Sigmoid colon (tissue), 7 donors: ENCODE data around the gene P2RX2. TPM values are rescaled to one million over a fixed set of nuclear protein-coding genes. Genes with fewer than 3 reads are reported as not detected.

Source experiments
- DNase-seq: peaks from one replicate; pipeline ENCODE4 v3.0.0-alpha.2; 2019
- H3K27ac ChIP-seq, 4 donors: fragments of 200-600 bp; sonication (generic); one replicate each; pipeline ENCODE4 v1.5.1; 2016 to 2019; ENCODE audit warnings: mild to moderate bottlenecking in 1 of 4
- H3K27me3 ChIP-seq, 3 donors: fragments of 200-600 bp; sonication (generic); one replicate each; pipeline ENCODE4 v1.5.1; 2019; ENCODE audit warnings: mild to moderate bottlenecking in 1 of 3
- H3K36me3 ChIP-seq, 4 donors: fragments of 200-600 bp; sonication (generic); one replicate each; pipeline ENCODE4 v1.5.1; 2016 to 2019
- H3K4me1 ChIP-seq, 4 donors: fragments of 200-600 bp; sonication (generic); one replicate each; pipeline ENCODE4 v1.5.1; 2017 to 2019
- H3K4me3 ChIP-seq, 4 donors: fragments of 200-600 bp; sonication (generic); one replicate each; pipeline ENCODE4 v1.5.1; 2017 to 2019; ENCODE audit warnings: mild to moderate bottlenecking in 2 of 4, moderate library complexity in 1 of 4
- H3K9me3 ChIP-seq, 4 donors: fragments of 200-600 bp in 3 of 4; sonication (generic) in 3 of 4; one replicate each; pipeline versions ENCODE4 v1.5.1 to v1.6.1; 2013 to 2019
- CTCF ChIP-seq, 4 experiments: fragments of 450-650 bp in 3 of 4; fragments of 200-600 bp in 1 of 4; IDR thresholded peaks; one replicate each; pipeline ENCODE4 v1.5.1; 2016 to 2019; ENCODE audit warnings: antibody characterized with exemption in 4 of 4, mild to moderate bottlenecking in 3 of 4, moderate library complexity in 2 of 4
- EP300 ChIP-seq, 4 donors: sonication (generic); formaldehyde crosslinking; IDR thresholded peaks; one replicate each; pipeline ENCODE4 v1.6.1; 2017; ENCODE audit warnings: antibody characterized with exemption in 4 of 4
- POLR2A ChIP-seq, 2 donors: fragments of 450-650 bp; IDR thresholded peaks; one replicate each; pipeline ENCODE4 v1.6.1; 2016; ENCODE audit warnings: antibody characterized with exemption in 2 of 2, mild to moderate bottlenecking in 2 of 2, moderate library complexity in 2 of 2
- POLR2AphosphoS5 ChIP-seq, 4 donors: sonication (generic); formaldehyde crosslinking; IDR thresholded peaks; one replicate each; pipeline ENCODE4 v1.6.1; 2017; ENCODE audit warnings: antibody characterized with exemption in 4 of 4
- WGBS, 2 donors: extraction: QIAGEN DNeasy Blood & Tissue Kit; methylation state at CpG; one replicate each; pipeline ENCODE4 v1.1.7; 2013; 5-methylcytosine and 5-hydroxymethylcytosine counted together
- intact Hi-C: fragments of 100-400 bp; cut with DNase I; formaldehyde crosslinking; loops from one replicate; pipeline ENCODE4 v1.15.1; 2023
- polyA plus RNA-seq, 3 donors: library from polyadenylated mRNA; stranded (reverse); fragments of 200-250 nt; gene quantifications; one replicate each; pipeline ENCODE4 v1.2.3, GENCODE V29; 2013
- total RNA-seq, 4 donors: library from RNA; depleted of rRNA; stranded (reverse); fragments of >200 nt; gene quantifications; one replicate each; pipeline ENCODE4 v1.1.0, GENCODE V29; 2016
- donor health status: healthy with polysubstance abuse.
- donor health status: Bipolar disorder and iron deficiency.
- donor health status: healthy.

Gene P2RX2
- total and polyA plus RNA-seq, 7 donors, result 0.16 to 1.4 (median 0.36) TPM; not detected in 2

GRCh38 chr12:132575661-132576060 is 42.9 kb upstream of the P2RX2 start:
- no peak for DNase-seq
- TF ChIP-seq POLR2AphosphoS5 (IDR thresholded peaks at IDR 0.05), result no peak
- no peak for TF ChIP-seq POLR2A (IDR thresholded peaks at IDR 0.05)
- no peak for TF ChIP-seq CTCF (IDR thresholded peaks at IDR 0.05)
- TF ChIP-seq EP300 (IDR thresholded peaks at IDR 0.05), result no peak
- intact Hi-C loops, result no loop called here
- WGBS, 2 donors, result 96% methylated on average over 11 of the region's 11 CpGs
- Histone ChIP-seq H3K27ac (no peak overlapping the region), H3K9me3 (no peaks in the 10 kb centered on the region), H3K27me3 (no peaks in the 10 kb centered on the region), H3K36me3 (peaks cover 6 to 90% (median 31%) of the 10 kb centered on the region in 4 donors), H3K4me3 (no peak overlapping the region), H3K4me1 (no peaks in the 10 kb centered on the region)

- no peak overlapping the region for H3K27ac ChIP-seq
- H3K4me3 ChIP-seq, result no peak overlapping the region
- intact Hi-C loops, result no loop called here
- H3K4me1 ChIP-seq, result no peaks in the 10 kb centered on the region
- DNase-seq, result no peak
- H3K9me3 ChIP-seq, result no peaks in the 10 kb centered on the region
- H3K36me3 ChIP-seq, result peaks cover 0 to 90% (median 28%) of the 10 kb centered on the region in 4 donors
- no peaks in the 10 kb centered on the region for H3K27me3 ChIP-seq
- TF ChIP-seq CTCF (IDR thresholded peaks at IDR 0.05), result no peak
- TF ChIP-seq EP300 (IDR thresholded peaks at IDR 0.05), result no peak
- TF ChIP-seq POLR2AphosphoS5 (IDR thresholded peaks at IDR 0.05), result no peak
- no peak for TF ChIP-seq POLR2A (IDR thresholded peaks at IDR 0.05)
- 96% methylated on average over 12 of the region's 12 CpGs for WGBS, 2 donors
Observed at GRCh38 chr12:132576701-132577100, 41.9 kb upstream of the P2RX2 start.

GRCh38 chr12:132577191-132577920 is 41.2 kb upstream of the P2RX2 start:
- DNase-seq, result no peak
- 89% methylated on average over 22 of the region's 22 CpGs for WGBS, 2 donors
- peaks cover 0 to 90% (median 28%) of the 10 kb centered on the region in 4 donors for H3K36me3 ChIP-seq
- TF ChIP-seq POLR2AphosphoS5 (IDR thresholded peaks at IDR 0.05) (no peak), EP300 (IDR thresholded peaks at IDR 0.05) (no peak), POLR2A (IDR thresholded peaks at IDR 0.05) (no peak), CTCF (IDR thresholded peaks at IDR 0.05) (no peak)
- intact Hi-C loops, result no loop called here
- no peak overlapping the region for H3K27ac ChIP-seq
- H3K9me3 ChIP-seq, result no peaks in the 10 kb centered on the region
- no peaks in the 10 kb centered on the region for H3K27me3 ChIP-seq
- H3K4me3 ChIP-seq, result no peak overlapping the region
- H3K4me1 ChIP-seq, result no peaks in the 10 kb centered on the region

- peaks cover 0 to 88% (median 28%) of the 10 kb centered on the region in 4 donors for H3K36me3 ChIP-seq
- intact Hi-C loops, result no loop called here
- no peak for TF ChIP-seq POLR2A (IDR thresholded peaks at IDR 0.05)
- TF ChIP-seq POLR2AphosphoS5 (IDR thresholded peaks at IDR 0.05), result no peak
- TF ChIP-seq EP300 (IDR thresholded peaks at IDR 0.05), result no peak
- TF ChIP-seq CTCF (IDR thresholded peaks at IDR 0.05), result no peak
- H3K9me3 ChIP-seq, result no peaks in the 10 kb centered on the region
- no peak overlapping the region for H3K4me3 ChIP-seq
- no peaks in the 10 kb centered on the region for H3K4me1 ChIP-seq
- no peak for DNase-seq
- H3K27ac ChIP-seq, result no peak overlapping the region
- no peaks in the 10 kb centered on the region for H3K27me3 ChIP-seq
- WGBS, 2 donors, result 88 to 92% methylated on average over 11 of the region's 11 CpGs
Observed at GRCh38 chr12:132578118-132578517, 40.5 kb upstream of the P2RX2 start.
